Measurements from ENCODE around the gene MAPK7.

Gene MAPK7

GRCh38 chr17:19424934-19425868, 46.9 kb downstream of the MAPK7 start:
- TF ChIP-seq CTCF (IDR thresholded peaks at IDR 0.05; ENCODE audit: extremely low read depth, insufficient read depth, missing control alignments) = no peak
- in situ Hi-C loops (cut with MboI; ENCODE audit: low pct_unique_long_range_greater_than_20kb, low sequenced_read_pairs, unreplicated experiment) = loop anchor here (10.0 kb wide), 1 partner anchor 60 kb away; the partner anchor contains the start of gene B9D1
- no peak for DNase-seq (ENCODE audit: low spot score)

GRCh38 chr17:19426631-19427030, 48.3 kb downstream of the MAPK7 start:
- no peak for TF ChIP-seq CTCF (IDR thresholded peaks at IDR 0.05; ENCODE audit: extremely low read depth, insufficient read depth, missing control alignments)
- DNase-seq (ENCODE audit: low spot score) = no peak
- in situ Hi-C loops (cut with MboI; ENCODE audit: low pct_unique_long_range_greater_than_20kb, low sequenced_read_pairs, unreplicated experiment) = loop anchor here (10.0 kb wide), 1 partner anchor 62 kb away; the partner anchor contains the start of gene B9D1

GRCh38 chr17:19431691-19432090, 53.4 kb downstream of the MAPK7 start:
- in situ Hi-C loops (cut with MboI; ENCODE audit: low pct_unique_long_range_greater_than_20kb, low sequenced_read_pairs, unreplicated experiment) = no loop called here
- no peak for DNase-seq (ENCODE audit: low spot score)
- TF ChIP-seq CTCF (IDR thresholded peaks at IDR 0.05; ENCODE audit: extremely low read depth, insufficient read depth, missing control alignments) = no peak
